Measurements from ENCODE around the gene HAUS7. TPM values are rescaled to one million over a fixed set of nuclear protein-coding genes. Genes with fewer than 3 reads are reported as not detected.

The HAUS7 gene
- total and polyA plus RNA-seq, 2 of the 8 experiments (the other 6 are each of a cell fraction or from before 2014, with no cell fraction given) = 45.4 to 54.0 TPM

DNA sequence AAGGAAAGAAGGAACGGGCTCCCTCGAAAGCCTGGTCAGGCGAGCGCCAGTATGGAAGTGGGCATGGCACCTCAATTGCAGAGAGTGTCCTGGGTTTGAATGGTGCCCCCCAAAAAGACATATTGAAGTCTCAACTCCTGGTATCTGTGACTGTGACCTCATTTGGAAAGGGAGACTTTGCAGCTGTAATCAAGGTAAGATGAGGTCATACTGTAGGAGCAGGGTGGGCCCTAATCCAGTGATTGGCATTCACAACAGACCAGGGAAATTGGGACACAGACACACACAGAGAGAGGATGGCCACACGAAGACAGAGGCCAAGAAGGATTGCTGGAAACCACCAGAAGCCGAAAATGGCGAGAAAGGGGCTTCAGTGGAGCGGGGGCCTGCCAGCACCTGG, 52.7 kb downstream of the HAUS7 start:
- Histone ChIP-seq H4K8ac (ENCODE audit: extremely low read depth, insufficient read depth, low read length) (no peak overlapping the region), H3K23ac (ENCODE audit: insufficient read length) (no peak overlapping the region), H3K14ac (ENCODE audit: insufficient read length) (no peak overlapping the region), H2BK12ac (ENCODE audit: low read depth, low read length) (no peak overlapping the region), H3K4me1 (replicated peaks in 1 of 4; ENCODE audit: control insufficient read depth in 3 of 4, insufficient read depth in 4 of 4, low read length in 3 of 4) (0 out of 7 replicates have a peak, but pooled peaks cover 0 to 4% (median 2%) of the 10 kb centered on the region in 4 experiments), H2BK20ac (ENCODE audit: low read length) (no peak overlapping the region), H2BK15ac (ENCODE audit: low read length) (no peak overlapping the region), H3K4me3 (ENCODE audit: extremely low read depth in 1 of 4, insufficient read depth in 2 of 4, low read depth in 3 of 4, low read length in 4 of 4) (no peak overlapping the region), H3K56ac (replicated peaks; ENCODE audit: insufficient read length, low read depth, low read length) (no peak overlapping the region), H3K9ac (replicated peaks in 1 of 4; ENCODE audit: extremely low read depth in 1 of 4, low read depth in 3 of 4, low read length in 3 of 4) (no peak overlapping the region), H3K18ac (ENCODE audit: extremely low read depth, low read length) (no peak overlapping the region), H2BK5ac (ENCODE audit: low read depth, low read length) (no peak overlapping the region), H3K27me3 (replicated peaks in 1 of 4; ENCODE audit: control insufficient read depth in 3 of 4, extremely low read depth in 1 of 4, insufficient read depth in 3 of 4, low read length in 3 of 4) (peaks cover 0 to 2% (median under 1%) of the 10 kb centered on the region in 4 experiments; a peak in 1 of 7 replicates), H4K91ac (replicated peaks; ENCODE audit: insufficient read length, low read length) (no peak overlapping the region), H3K4ac (replicated peaks; ENCODE audit: insufficient read length, low read depth, low read length) (no peak overlapping the region), H3K79me2 (ENCODE audit: control insufficient read depth in 1 of 2, insufficient read depth in 2 of 2, low read length in 2 of 2) (no peaks in the 10 kb centered on the region), H3K9me3 (ENCODE audit: insufficient read depth in 2 of 2, low read depth in 1 of 2, low read length in 1 of 2) (no peaks in the 10 kb centered on the region), H3K79me1 (ENCODE audit: low read depth, low read length) (no peaks in the 10 kb centered on the region), H3K23me2 (ENCODE audit: low read depth, low read length) (no peaks in the 10 kb centered on the region), H2AK5ac (ENCODE audit: low read depth, low read length) (no peak overlapping the region), H4K5ac (ENCODE audit: insufficient read length, low read depth, low read length) (no peak overlapping the region), H2BK120ac (replicated peaks; ENCODE audit: low read depth, low read length) (no peak overlapping the region), H3K4me2 (ENCODE audit: insufficient read depth in 1 of 2, low read depth in 2 of 2, low read length in 2 of 2) (no peak overlapping the region), H2AFZ (ENCODE audit: low read length) (no peak overlapping the region), H3K36me3 (ENCODE audit: control insufficient read depth in 2 of 4, insufficient read depth in 4 of 4, low read length in 3 of 4) (no peaks in the 10 kb centered on the region), H3K27ac (ENCODE audit: low read depth, low read length) (no peak overlapping the region), H4K20me1 (replicated peaks in 1 of 2; ENCODE audit: control insufficient read depth in 1 of 2, insufficient read depth in 2 of 2, low read length in 2 of 2) (no peaks in the 10 kb centered on the region)
- CTCF ChIA-PET (ENCODE audit: partially characterized antibody) = interaction anchor here (0.6 kb wide), 1 partner anchor 1197 kb away, joined by 3 read pairs; no protein-coding TSS in a partner anchor
- DNase-seq (ENCODE audit: low read depth in 1 of 2, low spot score in 2 of 2) (no peak), FAIRE-seq (no peak)
- WGBS, 2 experiments (ENCODE audit: extremely low coverage in 1 of 2, insufficient coverage in 1 of 2, insufficient read length in 1 of 2, insufficient replicate concordance in 2 of 2, low coverage in 1 of 2, low lambda C conversion rate in 2 of 2, missing lambda C conversion rate in 1 of 2) = 92% methylated on average over 4 of the region's 8 CpGs; no CpG with 5 or more reads in 1 of the 2 experiments
- POLR2A ChIA-PET (ENCODE audit: partially characterized antibody) = no interaction called here
- TF ChIP-seq GTF2F1 (IDR thresholded peaks at IDR 0.05; ENCODE audit: borderline replicate concordance, low read depth, low read length) (no peak), PHF8 (conservative IDR thresholded peaks at IDR 0.05; ENCODE audit: low read depth, low read length) (no peak), CBX5 (IDR thresholded peaks at IDR 0.05; ENCODE audit: low read depth, low read length) (no peak), EZH2 (IDR thresholded peaks at IDR 0.05; ENCODE audit: low read depth, low read length, severe bottlenecking) (no peak), JUND (IDR thresholded peaks at IDR 0.05; ENCODE audit: low read length) (no peak), HDAC2 (IDR thresholded peaks at IDR 0.05; ENCODE audit: borderline replicate concordance in 1 of 2, low read depth in 2 of 2, low read length in 2 of 2) (no peak)
